ENCODE results near the gene YWHAG.

GRCh38 chr7:76357475-76358010 lies 1.2 kb downstream of the YWHAG start:
- TF ChIP-seq POLR2A (IDR thresholded peaks at IDR 0.05) (no peak), CTCF (IDR thresholded peaks at IDR 0.05) (no peak)
